GM21619 (cell line): ENCODE measurements around the gene CMTR1.
"Not testable (repeated sequence)": the region's sequence is repeated elsewhere in the genome, so short reads cannot be mapped to it uniquely, and the experiment has no call there.

Experiments
- ATAC-seq: cut with Tn5 transposase; IDR thresholded peaks from one replicate; pipeline ENCODE4 v1.9.1; 2021; ENCODE audit not compliant: unreplicated experiment

CMTR1 gene, protein sequence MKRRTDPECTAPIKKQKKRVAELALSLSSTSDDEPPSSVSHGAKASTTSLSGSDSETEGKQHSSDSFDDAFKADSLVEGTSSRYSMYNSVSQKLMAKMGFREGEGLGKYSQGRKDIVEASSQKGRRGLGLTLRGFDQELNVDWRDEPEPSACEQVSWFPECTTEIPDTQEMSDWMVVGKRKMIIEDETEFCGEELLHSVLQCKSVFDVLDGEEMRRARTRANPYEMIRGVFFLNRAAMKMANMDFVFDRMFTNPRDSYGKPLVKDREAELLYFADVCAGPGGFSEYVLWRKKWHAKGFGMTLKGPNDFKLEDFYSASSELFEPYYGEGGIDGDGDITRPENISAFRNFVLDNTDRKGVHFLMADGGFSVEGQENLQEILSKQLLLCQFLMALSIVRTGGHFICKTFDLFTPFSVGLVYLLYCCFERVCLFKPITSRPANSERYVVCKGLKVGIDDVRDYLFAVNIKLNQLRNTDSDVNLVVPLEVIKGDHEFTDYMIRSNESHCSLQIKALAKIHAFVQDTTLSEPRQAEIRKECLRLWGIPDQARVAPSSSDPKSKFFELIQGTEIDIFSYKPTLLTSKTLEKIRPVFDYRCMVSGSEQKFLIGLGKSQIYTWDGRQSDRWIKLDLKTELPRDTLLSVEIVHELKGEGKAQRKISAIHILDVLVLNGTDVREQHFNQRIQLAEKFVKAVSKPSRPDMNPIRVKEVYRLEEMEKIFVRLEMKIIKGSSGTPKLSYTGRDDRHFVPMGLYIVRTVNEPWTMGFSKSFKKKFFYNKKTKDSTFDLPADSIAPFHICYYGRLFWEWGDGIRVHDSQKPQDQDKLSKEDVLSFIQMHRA

DNA sequence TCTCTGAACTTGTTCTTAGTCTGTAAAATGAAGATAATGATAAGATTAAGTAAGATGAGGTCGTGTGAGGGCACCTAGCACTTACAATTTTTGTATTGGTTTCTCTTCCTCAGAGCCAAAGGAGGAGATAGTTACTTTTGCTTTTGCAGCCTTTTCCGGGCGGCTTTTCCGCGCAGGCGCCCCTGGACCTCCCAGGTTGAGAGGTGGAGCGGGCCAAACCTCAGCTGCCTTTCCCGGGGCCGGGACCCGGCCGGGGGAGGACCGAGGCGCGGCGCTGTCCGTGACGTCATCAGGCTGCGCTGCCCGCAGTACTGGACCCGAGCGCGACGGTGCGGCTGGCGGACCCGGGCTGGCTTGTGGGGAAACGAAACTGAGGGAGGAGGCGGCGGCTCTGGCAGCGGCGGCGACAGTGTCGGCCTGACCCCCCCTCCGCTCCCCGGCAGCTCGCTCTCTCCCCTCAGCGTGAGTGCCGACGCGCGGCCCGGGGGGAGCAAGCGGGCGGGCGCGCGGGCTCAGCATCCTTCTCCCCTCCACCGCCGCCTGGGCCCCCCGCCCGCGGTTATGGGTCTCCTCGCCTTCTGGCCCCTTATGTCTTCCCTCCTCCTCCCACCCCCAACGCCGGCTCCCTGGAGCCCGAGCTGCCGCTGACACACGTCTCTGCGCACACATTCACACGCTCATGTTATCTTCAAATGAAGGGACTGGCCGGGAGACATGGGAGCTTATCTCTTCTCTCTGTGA lies at the start of gene CMTR1:
Gene CMTR1, plus strand, starts transcription at position 306 of the 741 bp plus-strand sequence. CDS start 2,409 bp downstream, outside the sequence.
- peak; percentile 71 for ATAC-seq

DNA sequence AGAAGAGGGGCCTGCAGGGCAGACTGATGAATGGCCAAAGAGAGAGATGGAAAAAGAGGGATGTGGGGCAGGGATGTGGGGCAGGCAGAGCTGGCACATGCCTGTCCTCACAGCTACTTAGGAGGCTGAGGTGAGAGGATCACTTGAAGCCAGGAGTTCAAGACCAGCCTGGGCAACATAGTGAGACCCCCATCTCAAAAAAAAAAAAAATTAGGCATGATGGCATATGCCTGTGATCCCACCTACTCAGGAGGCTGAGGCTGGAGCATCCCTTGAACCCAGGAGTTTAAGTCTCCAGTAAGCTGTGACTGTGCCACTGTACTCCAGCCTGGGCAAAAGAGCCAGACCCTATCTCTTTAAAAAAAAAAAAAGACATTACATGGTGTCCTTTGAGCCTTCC lies 44.4 kb upstream of the CMTR1 start:
- ATAC-seq, result no peak

- ATAC-seq, result no peak
These were observed 43.2 kb upstream of the CMTR1 start for GRCh38 chr6:37389857-37390256.

- ATAC-seq, result no peak
These were observed 41.9 kb upstream of the CMTR1 start for GRCh38 chr6:37391120-37391519.

DNA sequence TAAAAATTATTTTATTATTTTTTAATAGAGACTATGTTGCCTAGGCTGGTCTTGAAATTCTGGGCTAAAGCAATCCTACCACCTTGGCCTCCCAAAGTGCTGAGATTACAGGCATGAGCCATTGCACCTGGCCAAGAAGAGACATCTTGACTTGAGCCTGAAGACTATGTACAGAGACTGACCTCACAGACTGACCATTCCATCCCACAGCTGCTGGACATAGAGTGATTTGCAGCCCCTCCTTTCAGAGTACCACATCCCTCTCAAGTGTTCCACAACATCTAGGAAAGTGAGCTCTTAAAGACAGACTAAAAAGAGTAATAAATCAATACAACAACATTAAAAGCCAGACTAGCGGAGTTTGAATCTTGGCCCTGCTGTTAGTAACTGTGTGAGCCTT lies 40.2 kb upstream of the CMTR1 start:
- ATAC-seq, result no peak

DNA sequence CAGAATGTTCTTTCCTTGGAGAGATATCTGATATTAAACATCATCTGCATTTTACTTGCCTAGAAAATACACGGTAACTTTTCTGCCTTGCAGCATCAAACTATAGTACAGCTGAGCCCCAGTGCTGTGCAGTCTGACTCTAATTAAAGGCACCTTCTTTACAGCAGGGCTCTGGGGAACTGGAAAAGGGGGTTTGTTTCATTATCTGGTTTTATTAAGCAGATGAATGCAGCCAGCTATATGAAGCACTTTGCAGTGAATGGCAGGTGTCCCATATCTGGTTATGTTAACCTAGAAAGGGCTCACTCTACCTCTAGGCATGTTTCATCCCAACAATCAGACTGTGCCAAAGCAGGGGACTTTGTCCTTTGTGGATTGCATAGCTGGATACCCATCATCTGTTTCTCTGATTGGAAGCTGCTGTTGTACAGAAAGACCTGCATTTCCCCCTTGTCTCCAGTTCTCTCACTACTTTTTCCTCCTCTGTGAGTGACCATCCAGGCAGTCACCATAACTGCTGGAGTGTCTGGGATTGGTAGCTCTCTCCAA lies 39.6 kb upstream of the CMTR1 start:
- ATAC-seq, result no peak

GRCh38 chr6:37396571-37397180 lies 36.3 kb upstream of the CMTR1 start:
- no peak for ATAC-seq

DNA sequence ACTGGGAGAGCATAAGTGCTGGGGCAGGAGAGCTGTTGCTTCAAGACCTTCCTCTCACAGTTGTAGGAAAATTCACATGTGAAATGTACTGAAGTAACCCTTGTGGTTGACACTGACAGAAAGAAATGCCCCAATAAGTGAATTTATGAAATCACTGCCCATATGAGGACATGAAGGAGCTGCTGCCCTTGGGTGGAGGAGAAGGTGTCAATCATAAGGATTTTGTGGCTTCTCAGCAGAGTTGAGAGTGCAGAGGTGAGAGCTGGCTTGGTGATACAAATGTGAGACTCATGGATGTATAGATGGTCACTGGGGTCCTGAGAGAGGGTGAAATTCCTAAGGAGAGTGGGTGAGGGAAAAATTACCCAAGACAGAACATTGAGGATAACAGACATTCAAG lies 33.9 kb upstream of the CMTR1 start:
- ATAC-seq, result no peak

- ATAC-seq, result no peak
These were observed 33.1 kb upstream of the CMTR1 start for GRCh38 chr6:37399795-37400490.

DNA sequence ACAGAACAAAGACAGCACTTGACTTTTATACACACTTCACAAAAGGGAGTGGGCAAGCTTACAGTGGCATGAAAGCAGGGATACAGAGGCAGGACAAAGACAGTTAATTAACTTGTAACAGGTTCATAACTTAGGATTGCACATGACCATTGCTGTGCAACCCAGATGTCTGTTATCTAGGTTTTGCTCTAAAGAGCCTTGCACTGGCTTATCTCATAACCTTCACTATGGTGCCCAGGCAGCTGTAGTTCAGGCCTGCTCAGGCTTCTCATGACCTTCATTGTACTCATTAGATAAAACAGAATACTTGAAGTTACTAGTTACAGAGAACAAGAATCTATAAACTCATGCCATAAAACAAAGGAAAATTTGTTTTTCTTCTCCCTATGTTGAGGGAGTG lies 31.4 kb upstream of the CMTR1 start:
- ATAC-seq, result not testable (repeated sequence)

GRCh38 chr6:37406726-37407341 lies 26.2 kb upstream of the CMTR1 start:
- ATAC-seq, result no peak

- ATAC-seq, result no peak
These were observed 25.1 kb upstream of the CMTR1 start for GRCh38 chr6:37407948-37408347.

- no peak for ATAC-seq
These were observed 23.5 kb upstream of the CMTR1 start for GRCh38 chr6:37409501-37409900.

DNA sequence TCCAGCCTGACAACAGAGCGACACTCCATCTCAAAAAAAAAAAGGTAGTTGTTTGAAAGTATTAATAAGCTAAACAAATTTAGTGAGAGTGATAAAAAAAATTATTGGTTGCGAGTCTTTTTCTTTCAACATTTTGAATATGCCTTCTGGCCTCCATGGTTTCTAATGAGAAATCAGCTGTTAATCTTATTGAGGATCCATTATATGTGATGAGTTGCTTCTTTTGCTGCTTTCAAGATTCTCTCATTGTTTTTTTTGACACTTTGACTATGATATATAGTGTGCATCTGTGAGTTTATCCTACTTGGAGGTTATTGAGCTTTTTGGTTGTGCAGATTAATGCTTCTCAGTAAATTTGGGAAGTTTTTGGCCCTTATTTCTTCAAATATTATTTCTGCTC lies 15.6 kb upstream of the CMTR1 start:
- ATAC-seq, result no peak

GRCh38 chr6:37418722-37419121 lies 14.3 kb upstream of the CMTR1 start:
- no peak for ATAC-seq

DNA sequence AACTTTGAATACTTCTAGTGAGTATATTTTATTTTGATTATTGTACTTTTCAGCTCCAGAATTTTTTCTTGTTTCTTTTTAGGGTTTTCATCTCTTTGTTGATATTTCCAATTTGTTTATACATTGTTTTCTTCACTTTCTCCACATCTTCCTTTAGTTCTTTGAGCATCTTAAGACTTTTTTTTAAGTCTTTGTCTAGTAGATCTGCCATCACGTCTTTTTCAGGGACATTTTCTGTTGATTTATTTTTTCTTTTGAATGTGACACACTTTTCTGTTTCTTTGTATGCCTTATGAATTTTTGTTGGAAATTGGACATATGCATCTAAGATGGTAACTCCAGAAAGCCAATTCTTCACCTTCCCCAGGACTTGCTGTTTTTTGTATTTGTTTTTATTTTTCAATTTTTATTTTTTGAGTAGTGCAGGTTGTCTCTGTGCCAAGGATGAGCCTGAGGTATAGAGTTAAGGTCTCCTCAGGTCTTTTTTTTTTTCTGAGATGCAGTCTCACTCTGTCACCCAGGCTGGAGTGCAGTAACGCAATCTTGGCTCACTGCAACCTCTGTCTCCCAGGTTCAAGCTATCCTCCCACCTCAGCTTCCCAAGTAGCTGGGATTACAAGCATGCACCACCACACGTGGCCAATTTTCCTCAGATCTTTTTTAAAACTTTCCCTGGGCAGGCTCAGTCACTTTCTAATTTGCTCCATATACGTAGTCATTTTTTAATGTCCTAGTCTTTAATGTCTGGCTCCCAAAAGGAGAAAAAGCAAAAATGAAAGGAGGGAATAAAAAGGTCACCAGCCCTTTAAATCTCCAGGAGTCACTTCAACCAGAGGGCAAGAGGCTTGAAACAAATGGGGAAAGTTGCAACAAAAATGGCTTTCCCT lies 6.7 kb upstream of the CMTR1 start:
- no peak for ATAC-seq

GRCh38 chr6:37426945-37427510 lies 6.0 kb upstream of the CMTR1 start:
- no peak for ATAC-seq

DNA sequence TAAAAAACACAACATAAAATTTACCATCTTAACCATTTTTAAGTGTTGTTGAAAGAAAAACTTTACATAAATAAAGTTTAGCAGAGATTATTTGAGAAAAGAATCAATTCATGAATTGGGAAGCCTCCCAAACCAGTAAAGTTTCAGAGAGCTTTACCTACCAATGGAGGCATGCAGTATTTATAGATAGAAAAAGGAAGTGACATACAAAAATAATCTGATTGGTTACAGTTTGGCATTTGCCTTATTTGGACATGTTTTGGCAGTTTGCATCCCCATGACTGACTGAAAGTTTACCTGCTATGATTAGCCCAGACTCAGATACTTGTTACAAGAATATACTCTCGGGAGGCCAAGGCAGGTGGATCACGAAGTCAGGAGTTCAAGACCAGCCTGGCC lies 3.7 kb upstream of the CMTR1 start:
- no peak for ATAC-seq

- ATAC-seq, result no peak
These were observed 468 bp upstream of the CMTR1 start for GRCh38 chr6:37432590-37432915.
